K562 (cell line): Measurements from ENCODE around the gene FKBP2. TPM values are rescaled to one million over a fixed set of nuclear protein-coding genes. Genes with fewer than 3 reads are reported as not detected.

ENCODE experiments used
- COPS2 ChIP-seq: fragments of 450-650 bp; conservative IDR thresholded peaks from 2 replicates; pipeline ENCODE4 v1.6.1; 2016; ENCODE audit warnings: mild to moderate bottlenecking, moderate library complexity
- CSDE1 ChIP-seq, 2 experiments: fragments of 450-650 bp; IDR thresholded peaks; 2 replicates each; pipeline ENCODE4 v1.6.1; 2016; ENCODE audit warnings: mild to moderate bottlenecking in 1 of 2
- HOXB6 ChIP-seq: fragments of 250-450 bp; sonication (Bioruptor Pico); IDR thresholded peaks from 2 replicates; pipeline ENCODE4 v1.5.1; 2022; ENCODE audit warnings: mild to moderate bottlenecking, borderline replicate concordance
- MAZ ChIP-seq, 2 experiments: fragments of 450-650 bp in 1 of 2; sonication (generic) in 1 of 2; formaldehyde crosslinking; IDR thresholded peaks in 1 of 2; conservative IDR thresholded peaks in 1 of 2; 2 replicates each; pipeline versions ENCODE4 v1.4.0 to v1.5.0; 2020; ENCODE audit warnings: mild to moderate bottlenecking in 1 of 2, missing genetic modification reagents in 1 of 2
- MTA3 ChIP-seq: fragments of 450-650 bp; formaldehyde crosslinking; IDR thresholded peaks from 2 replicates; pipeline ENCODE4 v1.6.1; 2017; ENCODE audit warnings: mild to moderate bottlenecking, borderline replicate concordance
- MYBL2 ChIP-seq, 2 experiments: fragments of 450-650 bp in 1 of 2; sonication (generic) in 1 of 2; formaldehyde crosslinking in 1 of 2; IDR thresholded peaks; 2 replicates each; pipeline versions ENCODE4 v1.6.1 to v1.8.1; 2017 to 2022; ENCODE audit warnings: borderline replicate concordance in 1 of 2, inconsistent platforms in 1 of 2, low read depth in 1 of 2, mild to moderate bottlenecking in 1 of 2, missing genetic modification reagents in 1 of 2, moderate library complexity in 1 of 2
- NONO ChIP-seq, 2 experiments: fragments of 200-400 bp in 1 of 2; fragments of 450-650 bp in 1 of 2; formaldehyde crosslinking in 1 of 2; IDR thresholded peaks; 2 replicates each; pipeline ENCODE4 v1.6.1; 2017; ENCODE audit warnings: low read depth in 2 of 2, mild to moderate bottlenecking in 2 of 2, moderate library complexity in 2 of 2, low read length in 1 of 2
- RREB1 ChIP-seq: fragments of 250-450 bp; sonication (Bioruptor Pico); IDR thresholded peaks from 2 replicates; pipeline ENCODE4 v1.4.0; 2020
- ZC3H4 ChIP-seq: sonication (generic); formaldehyde crosslinking; IDR thresholded peaks from 2 replicates; pipeline ENCODE4 v1.9.0; 2021; ENCODE audit warnings: missing genetic modification reagents, borderline replicate concordance
- ZNF232 ChIP-seq: sonication (generic); formaldehyde crosslinking; IDR thresholded peaks from 2 replicates; pipeline ENCODE4 v1.8.0; 2022; ENCODE audit warnings: mild to moderate bottlenecking, missing genetic modification reagents
- polyA plus RNA-seq, 8 experiments: library from polyadenylated mRNA; depleted of rRNA in 4 of 8; stranded (reverse) in 5 of 8; unstranded in 3 of 8; fragments of >200 nt; fragmentation: Nextera tagmentation in 2 of 8; fragmentation: Illumina TruSeq in 1 of 8; extraction: Ambion mirVana in 2 of 8; extraction: Trizol in 1 of 8; gene quantifications; 2 replicates each; pipeline versions ENCODE4 v1.2.1 to v1.2.3, GENCODE V29; 2011 to 2014; ENCODE audit warnings: inconsistent platforms in 1 of 8, missing spikeins in 1 of 8
- total RNA-seq, 7 experiments: library from RNA; depleted of rRNA in 6 of 7; stranded (reverse); fragments of >200 nt in 6 of 7; fragmentation: Illumina TruSeq in 2 of 7; extraction: Trizol in 2 of 7; gene quantifications; 2 replicates each; pipeline versions ENCODE4 v1.2.1 to v1.2.3, GENCODE V29; 2011 to 2021; ENCODE audit warnings: low replicate concordance in 1 of 7
- TF ChIP-seq, protein P1 (sequence below): fragments of 450-650 bp; IDR thresholded peaks from 2 replicates; pipeline ENCODE4 v1.6.1; 2016; ENCODE audit warnings: borderline replicate concordance
- TF ChIP-seq, protein P2 (sequence below): fragments of 250-450 bp; sonication (Bioruptor Pico); IDR thresholded peaks from 2 replicates; pipeline ENCODE4 v1.8.0; 2022; ENCODE audit warnings: inconsistent platforms, mild to moderate bottlenecking, moderate library complexity, borderline replicate concordance

The FKBP2 gene
- total and polyA plus RNA-seq, 9 of the 15 experiments (the other 6 are each of a cell fraction or from before 2014, with no cell fraction given), result 3.5 to 151 (median 58.1) TPM

DNA sequence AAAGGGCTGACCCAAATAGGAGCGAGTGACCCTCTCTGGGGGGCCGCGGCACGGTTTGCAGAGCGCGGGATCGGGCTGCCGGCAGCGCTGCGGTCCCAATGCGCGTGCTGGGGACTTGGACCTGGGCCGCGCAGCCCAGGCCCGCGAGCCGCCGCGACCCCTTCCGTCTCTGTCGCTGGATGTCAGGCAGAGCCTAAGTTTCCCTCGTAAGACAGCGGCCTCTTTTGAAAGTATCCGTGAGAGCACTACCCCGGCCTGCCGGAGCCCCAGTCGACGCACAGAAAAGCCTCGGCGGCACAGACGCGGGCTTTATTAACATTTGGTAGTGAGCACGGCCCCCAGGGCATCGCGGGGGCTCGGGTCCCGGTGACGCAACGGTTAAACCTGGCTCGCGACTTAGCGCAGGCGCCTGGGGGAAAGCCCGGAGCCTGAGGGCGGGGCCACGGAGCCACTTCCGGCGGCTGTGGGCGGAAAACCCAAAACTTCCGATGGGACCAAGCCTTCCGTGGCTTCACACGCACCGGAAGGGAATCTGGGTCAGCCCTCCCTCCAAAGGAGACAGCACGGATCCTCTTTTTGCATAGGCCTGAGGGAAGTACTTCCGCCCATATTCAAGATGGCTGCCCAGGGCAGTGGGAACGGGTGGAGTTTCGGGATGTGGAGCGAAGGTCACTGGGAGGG lies 28.8 kb downstream of the FKBP2 start (continued):
- no peak; the same call in 1 of the 2 replicates for TF ChIP-seq RREB1
- 0 out of 2 replicates have a peak, but pooled peaks have one; percentile 37 for TF ChIP-seq ZNF232 (CRISPR knock-in tag)
- TF ChIP-seq, protein P1, sequence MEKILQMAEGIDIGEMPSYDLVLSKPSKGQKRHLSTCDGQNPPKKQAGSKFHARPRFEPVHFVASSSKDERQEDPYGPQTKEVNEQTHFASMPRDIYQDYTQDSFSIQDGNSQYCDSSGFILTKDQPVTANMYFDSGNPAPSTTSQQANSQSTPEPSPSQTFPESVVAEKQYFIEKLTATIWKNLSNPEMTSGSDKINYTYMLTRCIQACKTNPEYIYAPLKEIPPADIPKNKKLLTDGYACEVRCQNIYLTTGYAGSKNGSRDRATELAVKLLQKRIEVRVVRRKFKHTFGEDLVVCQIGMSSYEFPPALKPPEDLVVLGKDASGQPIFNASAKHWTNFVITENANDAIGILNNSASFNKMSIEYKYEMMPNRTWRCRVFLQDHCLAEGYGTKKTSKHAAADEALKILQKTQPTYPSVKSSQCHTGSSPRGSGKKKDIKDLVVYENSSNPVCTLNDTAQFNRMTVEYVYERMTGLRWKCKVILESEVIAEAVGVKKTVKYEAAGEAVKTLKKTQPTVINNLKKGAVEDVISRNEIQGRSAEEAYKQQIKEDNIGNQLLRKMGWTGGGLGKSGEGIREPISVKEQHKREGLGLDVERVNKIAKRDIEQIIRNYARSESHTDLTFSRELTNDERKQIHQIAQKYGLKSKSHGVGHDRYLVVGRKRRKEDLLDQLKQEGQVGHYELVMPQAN, result no peak
- peak; percentile 80 to 86 for TF ChIP-seq MAZ (CRISPR knock-in tag; conservative IDR thresholded peaks at IDR 0.05 in 1 of 2, IDR thresholded peaks at IDR 0.05 in 1 of 2)
- TF ChIP-seq, protein P2, sequence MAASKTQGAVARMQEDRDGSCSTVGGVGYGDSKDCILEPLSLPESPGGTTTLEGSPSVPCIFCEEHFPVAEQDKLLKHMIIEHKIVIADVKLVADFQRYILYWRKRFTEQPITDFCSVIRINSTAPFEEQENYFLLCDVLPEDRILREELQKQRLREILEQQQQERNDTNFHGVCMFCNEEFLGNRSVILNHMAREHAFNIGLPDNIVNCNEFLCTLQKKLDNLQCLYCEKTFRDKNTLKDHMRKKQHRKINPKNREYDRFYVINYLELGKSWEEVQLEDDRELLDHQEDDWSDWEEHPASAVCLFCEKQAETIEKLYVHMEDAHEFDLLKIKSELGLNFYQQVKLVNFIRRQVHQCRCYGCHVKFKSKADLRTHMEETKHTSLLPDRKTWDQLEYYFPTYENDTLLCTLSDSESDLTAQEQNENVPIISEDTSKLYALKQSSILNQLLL (CRISPR knock-in tag), result 0 out of 2 replicates have a peak, but pooled peaks have one; percentile 44
- TF ChIP-seq CSDE1 (IDR thresholded peaks at IDR 0.05), result no peak
- TF ChIP-seq COPS2, result no peak
- TF ChIP-seq ZC3H4 (CRISPR knock-in tag), result no peak; the same call in 1 of the 2 replicates
- TF ChIP-seq NONO (IDR thresholded peaks at IDR 0.05; ENCODE audit: low read depth in 2 of 2, low read length in 1 of 2), result 0 out of 4 replicates have a peak, but pooled peaks of 1 of the 2 experiments have one; percentile 57
- TF ChIP-seq MYBL2 (IDR thresholded peaks at IDR 0.05; ENCODE audit: low read depth), result no peak
- TF ChIP-seq MYBL2 (CRISPR knock-in tag; IDR thresholded peaks at IDR 0.05; ENCODE audit: borderline replicate concordance), result no peak
- peak; percentile 82 for TF ChIP-seq MTA3
- TF ChIP-seq HOXB6 (CRISPR knock-in tag), result no peak
